Stomach (tissue), 9 donors: ENCODE results near the gene DET1. TPM values are rescaled to one million over a fixed set of nuclear protein-coding genes. Genes with fewer than 3 reads are reported as not detected.
A peak's percentile ranks its signal among the peaks of the same experiment; 100 is the strongest.

Source experiments
- DNase-seq, 2 donors: peaks; one replicate each; pipeline versions ENCODE4 v3.0.0 to v3.0.0-alpha.2; 2013 to 2019
- H3K27ac ChIP-seq, 5 donors: fragments of 200-600 bp in 4 of 5; sonication (generic) in 4 of 5; one replicate each; pipeline ENCODE4 v1.5.1; 2013 to 2019; ENCODE audit warnings: mild to moderate bottlenecking in 1 of 5, moderate library complexity in 1 of 5
- H3K27me3 ChIP-seq, 3 donors: fragments of 200-600 bp; sonication (generic); one replicate each; pipeline ENCODE4 v1.5.1; 2017 to 2019; ENCODE audit warnings: mixed run types in 1 of 3
- H3K36me3 ChIP-seq, 4 donors: fragments of 200-600 bp; sonication (generic); 1 replicate in 3 of 4; 2 replicates in 1 of 4; pipeline ENCODE4 v1.5.1; 2016 to 2019
- H3K4me1 ChIP-seq, 4 donors: fragments of 200-600 bp; sonication (generic); one replicate each; pipeline ENCODE4 v1.5.1; 2016 to 2019
- H3K4me3 ChIP-seq, 4 donors: fragments of 200-600 bp; sonication (generic) in 3 of 4; one replicate each; pipeline ENCODE4 v1.5.1; 2016 to 2019; ENCODE audit warnings: mild to moderate bottlenecking in 1 of 4
- H3K9me3 ChIP-seq, 4 donors: fragments of 200-600 bp; sonication (generic); one replicate each; pipeline ENCODE4 v1.5.1; 2016 to 2019
- EP300 ChIP-seq: sonication (generic); formaldehyde crosslinking; IDR thresholded peaks from one replicate; pipeline ENCODE4 v1.6.1; 2017; ENCODE audit warnings: antibody characterized with exemption
- POLR2A ChIP-seq, 4 donors: fragments of 450-650 bp; IDR thresholded peaks; one replicate each; pipeline ENCODE4 v1.6.1; 2016; ENCODE audit warnings: antibody characterized with exemption in 4 of 4, control low read depth in 2 of 4, mild to moderate bottlenecking in 1 of 4, moderate library complexity in 1 of 4
- POLR2AphosphoS5 ChIP-seq, 3 donors: sonication (generic); formaldehyde crosslinking; IDR thresholded peaks; one replicate each; pipeline ENCODE4 v1.6.1; 2016; ENCODE audit warnings: antibody characterized with exemption in 3 of 3
- WGBS, 5 donors: extraction: QIAGEN DNeasy Blood & Tissue Kit in 3 of 5; methylation state at CpG; one replicate each; pipeline versions ENCODE4 v1.1.5 to v1.1.7; 2013 to 2018; 5-methylcytosine and 5-hydroxymethylcytosine counted together
- intact Hi-C: fragments of 100-400 bp; cut with DNase I; formaldehyde crosslinking; loops from one replicate; pipeline ENCODE4 v1.15.1; 2023; ENCODE audit warnings: low total_unique reads
- polyA plus RNA-seq, 3 donors: library from polyadenylated mRNA; stranded (reverse); fragments of 200-250 nt; gene quantifications; one replicate each; pipeline ENCODE4 v1.2.3, GENCODE V29; 2013
- total RNA-seq, 5 donors: library from RNA; depleted of rRNA; stranded (reverse); fragments of >200 nt; gene quantifications; one replicate each; pipeline versions ENCODE4 v1.1.0 to v1.2.3, GENCODE V29; 2014 to 2016
- TF ChIP-seq, protein P1 (sequence below), 7 experiments: fragments of 450-650 bp in 4 of 7; fragments of 200-600 bp in 3 of 7; sonication (generic) in 3 of 7; IDR thresholded peaks; one replicate each; pipeline ENCODE4 v1.5.1; 2016 to 2019; ENCODE audit warnings: antibody characterized with exemption in 7 of 7, control low read depth in 2 of 7, mild to moderate bottlenecking in 1 of 7
- donor health status: healthy with polysubstance abuse.
- donor health status: Bipolar disorder and iron deficiency.
- donor health status: healthy.

DET1 gene
- total and polyA plus RNA-seq, 8 donors, result 2.2 to 11.6 (median 3.1) TPM

DNA sequence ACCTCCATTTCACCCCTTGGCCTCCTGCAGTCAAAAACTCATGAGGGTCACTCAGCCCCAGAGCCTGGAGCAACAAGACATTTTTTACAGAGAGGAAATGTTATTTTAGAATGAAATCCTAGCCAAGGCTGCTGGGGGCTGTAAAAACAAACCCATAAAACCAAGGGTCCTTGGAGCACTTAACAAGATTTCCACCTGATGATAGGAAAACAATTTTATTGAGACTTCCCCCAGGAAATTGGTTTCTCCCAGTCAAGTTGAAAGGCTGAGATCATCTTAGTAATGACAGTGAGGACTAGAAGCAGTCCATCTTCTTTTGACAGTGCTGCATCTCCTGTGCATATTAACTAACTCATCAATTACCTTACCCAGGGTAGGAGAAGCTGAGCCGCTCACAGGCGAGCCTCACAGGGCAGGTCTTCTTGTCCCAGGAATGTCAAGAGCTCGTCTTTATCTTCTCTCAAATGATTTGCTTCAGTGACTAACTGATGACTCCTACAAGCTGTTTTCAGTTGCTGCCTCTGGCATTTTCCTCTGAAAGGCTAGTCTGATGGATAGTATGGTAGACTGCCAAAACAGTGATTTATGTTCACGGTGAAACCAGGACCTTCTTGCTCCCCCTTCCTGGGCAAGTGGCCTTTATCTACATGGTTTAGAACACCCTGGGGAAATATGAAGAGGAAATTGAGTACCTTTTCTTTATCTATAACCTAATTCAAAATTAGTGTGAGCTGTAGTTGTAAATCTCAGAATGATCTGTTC is 40.1 kb upstream of the DET1 start:
- DNase-seq, result no peak
- no peak overlapping the region for H3K4me3 ChIP-seq
- TF ChIP-seq EP300 (no peak), POLR2AphosphoS5 (IDR thresholded peaks at IDR 0.05) (no peak), POLR2A (IDR thresholded peaks at IDR 0.05) (no peak)
- TF ChIP-seq, protein P1, sequence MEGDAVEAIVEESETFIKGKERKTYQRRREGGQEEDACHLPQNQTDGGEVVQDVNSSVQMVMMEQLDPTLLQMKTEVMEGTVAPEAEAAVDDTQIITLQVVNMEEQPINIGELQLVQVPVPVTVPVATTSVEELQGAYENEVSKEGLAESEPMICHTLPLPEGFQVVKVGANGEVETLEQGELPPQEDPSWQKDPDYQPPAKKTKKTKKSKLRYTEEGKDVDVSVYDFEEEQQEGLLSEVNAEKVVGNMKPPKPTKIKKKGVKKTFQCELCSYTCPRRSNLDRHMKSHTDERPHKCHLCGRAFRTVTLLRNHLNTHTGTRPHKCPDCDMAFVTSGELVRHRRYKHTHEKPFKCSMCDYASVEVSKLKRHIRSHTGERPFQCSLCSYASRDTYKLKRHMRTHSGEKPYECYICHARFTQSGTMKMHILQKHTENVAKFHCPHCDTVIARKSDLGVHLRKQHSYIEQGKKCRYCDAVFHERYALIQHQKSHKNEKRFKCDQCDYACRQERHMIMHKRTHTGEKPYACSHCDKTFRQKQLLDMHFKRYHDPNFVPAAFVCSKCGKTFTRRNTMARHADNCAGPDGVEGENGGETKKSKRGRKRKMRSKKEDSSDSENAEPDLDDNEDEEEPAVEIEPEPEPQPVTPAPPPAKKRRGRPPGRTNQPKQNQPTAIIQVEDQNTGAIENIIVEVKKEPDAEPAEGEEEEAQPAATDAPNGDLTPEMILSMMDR (IDR thresholded peaks at IDR 0.05), result no peak
- H3K9me3 ChIP-seq, result no peaks in the 10 kb centered on the region
- intact Hi-C loops, result no loop called here
- no peaks in the 10 kb centered on the region for H3K4me1 ChIP-seq
- 45 to 63% (median 52%) methylated on average over 4 of the region's 4 CpGs for WGBS, 5 donors
- no peak overlapping the region for H3K27ac ChIP-seq
- peaks cover 0 to 5% (median 0%) of the 10 kb centered on the region in 4 donors for H3K36me3 ChIP-seq
- H3K27me3 ChIP-seq, result no peaks in the 10 kb centered on the region

DNA sequence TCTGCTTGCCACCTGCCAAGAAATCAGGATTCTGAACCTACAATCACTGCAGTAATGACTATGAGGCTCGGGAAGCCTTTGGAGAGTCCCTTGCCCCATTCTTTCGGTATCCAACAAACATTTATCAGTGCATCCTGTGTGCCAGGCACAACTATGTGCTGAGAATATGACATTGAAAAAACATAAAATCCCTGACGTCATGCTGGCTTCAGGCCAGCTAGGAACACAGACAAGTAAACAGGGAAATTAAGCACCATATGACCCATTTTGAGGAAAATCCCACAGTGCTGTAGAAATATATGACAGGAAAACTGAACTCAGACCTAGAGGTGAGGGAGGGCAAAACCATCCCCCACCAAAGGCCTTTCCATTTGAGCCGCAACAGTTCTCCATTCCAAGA is 34.1 kb upstream of the DET1 start:
- peak in 1 of 2 donors; percentile 51 for DNase-seq
- TF ChIP-seq EP300 (no peak), POLR2A (IDR thresholded peaks at IDR 0.05) (no peak), POLR2AphosphoS5 (IDR thresholded peaks at IDR 0.05) (no peak)
- TF ChIP-seq, protein P1 (IDR thresholded peaks at IDR 0.05), result no peak
- Histone ChIP-seq H3K9me3 (no peaks in the 10 kb centered on the region), H3K27me3 (no peaks in the 10 kb centered on the region), H3K36me3 (peaks cover 0 to 5% (median 0%) of the 10 kb centered on the region in 4 donors), H3K4me3 (no peak overlapping the region), H3K27ac (no peak overlapping the region), H3K4me1 (no peaks in the 10 kb centered on the region)
- intact Hi-C loops, result no loop called here
- WGBS, 5 donors, result 52 to 60% (median 54%) methylated on average over 4 of the region's 4 CpGs

DNA sequence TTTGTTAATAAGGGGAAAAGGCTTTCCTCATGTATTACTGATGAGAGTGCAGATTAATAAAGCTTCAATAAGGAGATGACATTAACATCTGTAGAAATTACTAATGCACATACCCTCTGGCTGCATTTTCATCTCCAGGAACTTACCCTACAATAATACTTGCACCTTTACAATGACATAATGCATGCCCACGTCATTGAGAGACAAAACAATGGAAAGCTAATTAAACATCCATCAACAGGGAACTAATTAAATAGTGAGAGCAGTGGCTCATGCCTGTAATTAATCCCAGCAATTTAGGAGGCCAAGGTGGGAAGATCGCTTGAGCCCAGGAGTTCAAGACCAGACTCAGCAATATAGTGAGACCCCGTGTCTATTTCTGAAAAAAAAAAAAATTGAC is 32.8 kb upstream of the DET1 start:
- Histone ChIP-seq H3K27me3 (no peaks in the 10 kb centered on the region), H3K9me3 (no peaks in the 10 kb centered on the region), H3K4me3 (no peak overlapping the region), H3K27ac (no peak overlapping the region), H3K36me3 (peaks cover 0 to 5% (median 0%) of the 10 kb centered on the region in 4 donors), H3K4me1 (no peaks in the 10 kb centered on the region)
- intact Hi-C loops, result no loop called here
- WGBS, 5 donors, result 75 to 79% (median 79%) methylated on average over 3 of the region's 3 CpGs
- TF ChIP-seq POLR2AphosphoS5 (IDR thresholded peaks at IDR 0.05) (no peak), EP300 (no peak), POLR2A (IDR thresholded peaks at IDR 0.05) (no peak)
- TF ChIP-seq, protein P1 (IDR thresholded peaks at IDR 0.05), result no peak
- no peak for DNase-seq

DNA sequence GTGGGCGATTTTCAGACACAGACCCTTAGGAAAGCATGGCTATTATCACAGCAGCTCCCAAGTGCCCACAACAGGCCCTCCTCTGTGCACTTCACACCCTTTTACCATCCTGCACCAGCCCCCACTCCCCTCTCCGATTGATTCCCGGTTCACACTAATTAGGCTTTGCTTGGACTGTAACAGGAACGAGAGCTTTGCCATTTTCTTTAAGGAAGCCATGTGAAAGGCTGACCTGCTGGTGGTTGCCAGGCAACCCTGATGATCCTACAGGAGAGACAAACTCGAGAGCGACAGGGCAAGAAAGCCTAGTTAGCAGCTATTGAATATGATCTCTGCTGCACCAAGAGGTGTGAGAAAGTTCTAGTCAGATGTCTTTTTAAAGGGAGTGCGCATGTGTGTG is 28.2 kb upstream of the DET1 start:
- 37 to 48% (median 41%) methylated on average over 7 of the region's 7 CpGs for WGBS, 5 donors
- intact Hi-C loops, result no loop called here
- H3K27ac ChIP-seq, result no peak overlapping the region
- H3K9me3 ChIP-seq, result no peaks in the 10 kb centered on the region
- H3K4me1 ChIP-seq, result peaks cover 0 to 9% (median 0%) of the 10 kb centered on the region in 4 donors
- H3K4me3 ChIP-seq, result no peak overlapping the region
- H3K27me3 ChIP-seq, result no peaks in the 10 kb centered on the region
- no peak for TF ChIP-seq POLR2AphosphoS5 (IDR thresholded peaks at IDR 0.05)
- peak in 1 of 2 donors; percentile 36 for DNase-seq
- H3K36me3 ChIP-seq, result no peaks in the 10 kb centered on the region

DNA sequence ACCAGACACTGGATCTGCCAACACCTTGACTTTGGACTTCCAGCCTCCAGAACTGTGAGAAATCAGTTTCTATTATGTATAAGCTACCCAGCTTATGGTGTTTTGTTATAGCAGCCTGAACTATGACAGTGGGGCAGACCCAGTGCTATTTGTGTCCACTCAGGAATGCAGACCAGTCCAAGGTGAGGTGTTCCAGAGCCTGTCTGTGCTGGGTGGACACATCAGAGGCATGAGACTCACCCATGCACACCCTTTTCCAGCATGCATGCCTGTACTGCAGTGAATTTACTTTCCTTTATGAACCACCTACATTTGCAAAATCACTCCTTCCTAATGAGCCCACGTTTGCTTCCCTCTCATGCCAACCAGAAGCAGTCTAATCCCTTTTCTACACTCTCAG is 27.6 kb upstream of the DET1 start:
- intact Hi-C loops, result no loop called here
- Histone ChIP-seq H3K27ac (no peak overlapping the region), H3K27me3 (no peaks in the 10 kb centered on the region), H3K36me3 (no peaks in the 10 kb centered on the region), H3K4me3 (no peak overlapping the region), H3K4me1 (peaks cover 0 to 9% (median 0%) of the 10 kb centered on the region in 4 donors), H3K9me3 (no peaks in the 10 kb centered on the region)
- TF ChIP-seq EP300, result no peak
- TF ChIP-seq, protein P1 (IDR thresholded peaks at IDR 0.05), result no peak
- TF ChIP-seq POLR2A (IDR thresholded peaks at IDR 0.05), result no peak
- TF ChIP-seq POLR2AphosphoS5 (IDR thresholded peaks at IDR 0.05), result no peak
- DNase-seq, result no peak
- 30 to 73% (median 68%) methylated on average over 1 of the region's 1 CpG for WGBS, 5 donors
